ENCODE measurements around the gene PRSS38. TPM values are rescaled to one million over a fixed set of nuclear protein-coding genes. Genes with fewer than 3 reads are reported as not detected.

Gene PRSS38
- total RNA-seq, 1 experiment from 2014 or later: not detected

GRCh38 chr1:227885135-227885647 lies 69.7 kb downstream of the PRSS38 start:
- Histone ChIP-seq H3K36me3 (no peaks in the 10 kb centered on the region), H3K9me3 (replicated peaks) (no peaks in the 10 kb centered on the region), H3K27me3 (replicated peaks) (no peaks in the 10 kb centered on the region), H3K4me1 (replicated peaks) (peaks cover 34% of the 10 kb centered on the region), H3K4me3 (no peak overlapping the region), H3K27ac (peak overlapping the region; percentile 91)
- no peak for DNase-seq (ENCODE audit: low read depth in 1 of 2, low spot score in 2 of 2)

- Histone ChIP-seq H3K4me1 (replicated peaks) (peaks cover 34% of the 10 kb centered on the region), H3K9me3 (replicated peaks) (no peaks in the 10 kb centered on the region), H3K36me3 (no peaks in the 10 kb centered on the region), H3K27ac (peak overlapping the region; percentile 91), H3K27me3 (replicated peaks) (no peaks in the 10 kb centered on the region), H3K4me3 (no peak overlapping the region)
- DNase-seq (ENCODE audit: low read depth in 1 of 2, low spot score in 2 of 2): peak; percentile 50 to 69
These were observed 70.4 kb downstream of the PRSS38 start for GRCh38 chr1:227885648-227886502.

DNA sequence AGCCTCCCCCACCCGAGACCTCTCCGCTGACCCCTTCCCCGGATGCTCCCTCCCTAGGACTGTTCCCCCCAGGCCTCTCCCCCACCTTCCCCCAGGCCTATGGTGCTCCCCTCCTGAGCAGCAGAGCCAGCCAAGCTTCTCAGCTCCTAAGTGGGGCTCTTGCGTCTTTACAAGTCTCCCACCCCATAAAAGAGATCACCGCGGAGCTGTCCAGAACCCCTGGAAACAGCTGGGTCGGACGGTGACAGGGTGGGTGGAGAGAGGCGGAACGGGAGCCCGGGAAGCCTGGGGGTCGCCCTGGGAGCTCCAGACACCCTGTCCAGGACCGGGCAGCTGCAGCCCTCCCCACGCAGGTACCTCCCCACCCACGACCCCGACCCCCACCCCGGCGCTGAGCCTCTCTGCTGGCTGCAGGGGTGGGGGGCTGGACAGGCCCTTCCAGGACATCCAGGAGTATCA lies 71.1 kb downstream of the PRSS38 start:
- H3K9me3 ChIP-seq (replicated peaks): no peaks in the 10 kb centered on the region
- H3K27me3 ChIP-seq (replicated peaks): no peaks in the 10 kb centered on the region
- DNase-seq (ENCODE audit: low read depth in 1 of 2, low spot score in 2 of 2): peak in 1 of 2 experiments; percentile 36
- H3K4me3 ChIP-seq: no peak overlapping the region
- no peaks in the 10 kb centered on the region for H3K36me3 ChIP-seq
- peak overlapping the region; percentile 91 for H3K27ac ChIP-seq
- peaks cover 34% of the 10 kb centered on the region for H3K4me1 ChIP-seq (replicated peaks)

DNA sequence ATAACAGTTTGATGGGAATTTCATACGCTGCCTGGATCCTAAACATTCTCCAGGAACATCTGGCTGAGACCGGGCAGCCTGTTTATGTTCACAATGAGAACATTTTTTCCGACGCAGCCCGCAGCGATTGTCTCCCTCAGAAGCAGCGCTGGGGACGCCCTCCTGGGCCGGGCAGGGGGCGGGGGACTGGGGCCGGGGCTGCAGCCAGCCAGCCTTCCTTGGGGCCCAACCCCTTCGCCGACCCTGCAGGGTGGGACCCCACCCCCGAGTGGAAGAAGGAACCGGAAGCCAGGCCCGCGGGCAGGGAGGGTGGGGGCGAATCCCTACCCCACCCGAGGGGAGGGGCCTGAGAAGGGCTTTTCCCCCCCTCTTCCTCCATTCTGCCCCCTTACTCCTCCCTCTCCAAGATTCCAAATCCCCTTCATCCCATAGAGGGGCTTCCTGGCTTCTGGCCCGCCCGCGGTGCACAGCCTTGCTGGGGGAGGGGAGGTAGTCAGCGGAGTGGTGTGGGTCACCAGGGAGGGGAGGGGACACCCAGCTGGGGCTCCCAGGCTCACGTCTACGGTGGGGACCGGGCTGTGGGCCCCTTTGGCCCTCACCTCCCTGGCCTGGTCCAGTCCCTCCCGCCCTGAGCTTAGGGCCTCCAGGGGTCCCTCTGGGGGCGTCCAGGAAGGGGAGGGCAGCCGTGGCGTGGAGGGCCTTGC lies 71.7 kb downstream of the PRSS38 start:
- Histone ChIP-seq H3K4me3 (peak overlapping the region; percentile 34), H3K9me3 (replicated peaks) (no peaks in the 10 kb centered on the region), H3K4me1 (replicated peaks) (peaks cover 35% of the 10 kb centered on the region), H3K27me3 (replicated peaks) (no peaks in the 10 kb centered on the region), H3K36me3 (no peaks in the 10 kb centered on the region), H3K27ac (peak overlapping the region; percentile 91)
- peak; percentile 91 to 95 for DNase-seq (ENCODE audit: low read depth in 1 of 2, low spot score in 2 of 2)

- peaks cover 42% of the 10 kb centered on the region for H3K4me1 ChIP-seq (replicated peaks)
- no peaks in the 10 kb centered on the region for H3K36me3 ChIP-seq
- no peaks in the 10 kb centered on the region for H3K27me3 ChIP-seq (replicated peaks)
- no peaks in the 10 kb centered on the region for H3K9me3 ChIP-seq (replicated peaks)
- DNase-seq (ENCODE audit: low read depth in 1 of 2, low spot score in 2 of 2): peak; percentile 92 to 94
- peak overlapping the region; percentile 34 for H3K4me3 ChIP-seq
- H3K27ac ChIP-seq: peak overlapping the region; percentile 91
These were observed 72.4 kb downstream of the PRSS38 start for GRCh38 chr1:227887697-227888403.

DNA sequence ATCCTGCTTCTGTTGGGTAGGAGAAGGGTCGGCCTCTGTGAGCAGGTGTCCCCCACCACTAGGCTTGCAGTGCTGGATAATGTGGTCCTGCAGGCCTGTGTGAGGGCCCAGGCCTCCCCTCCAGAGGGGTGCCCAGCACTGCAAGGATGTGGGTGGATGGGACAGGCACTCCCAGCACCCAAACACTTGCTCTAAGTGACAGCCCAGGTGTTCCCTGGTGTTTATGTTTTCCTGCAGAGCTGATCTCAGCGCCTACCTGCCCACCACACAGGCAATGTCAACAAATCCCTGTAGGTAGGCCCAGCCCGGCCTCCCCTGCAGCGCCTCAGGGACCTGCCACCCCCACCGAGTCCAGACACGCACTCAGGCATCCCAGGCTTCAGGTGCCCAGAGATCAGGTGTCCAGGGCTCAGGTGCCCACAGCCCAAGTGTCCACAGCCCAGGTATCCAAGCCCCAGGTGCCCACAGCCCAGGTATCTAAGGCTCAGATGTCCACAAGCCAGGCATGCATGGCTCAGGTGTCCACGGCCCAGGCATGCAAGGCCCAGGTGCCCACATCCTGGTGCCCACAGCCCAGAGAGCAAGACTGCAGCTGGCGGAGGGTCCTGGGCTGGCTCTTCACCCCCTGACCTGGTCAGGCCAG lies 73.0 kb downstream of the PRSS38 start:
- Histone ChIP-seq H3K36me3 (no peaks in the 10 kb centered on the region), H3K27ac (peak overlapping the region; percentile 91), H3K27me3 (replicated peaks) (no peaks in the 10 kb centered on the region), H3K4me3 (no peak overlapping the region), H3K9me3 (replicated peaks) (no peaks in the 10 kb centered on the region), H3K4me1 (replicated peaks) (peaks cover 48% of the 10 kb centered on the region)
- DNase-seq (ENCODE audit: low read depth in 1 of 2, low spot score in 2 of 2): no peak

GRCh38 chr1:227889047-227889862 lies 73.8 kb downstream of the PRSS38 start:
- no peak overlapping the region for H3K4me3 ChIP-seq
- peak in 1 of 2 experiments; percentile 43 for DNase-seq (ENCODE audit: low read depth in 1 of 2, low spot score in 2 of 2)
- H3K9me3 ChIP-seq (replicated peaks): no peaks in the 10 kb centered on the region
- H3K4me1 ChIP-seq (replicated peaks): peaks cover 54% of the 10 kb centered on the region
- no peaks in the 10 kb centered on the region for H3K27me3 ChIP-seq (replicated peaks)
- no peaks in the 10 kb centered on the region for H3K36me3 ChIP-seq
- H3K27ac ChIP-seq: no peak overlapping the region

GRCh38 chr1:227889863-227890405 lies 74.5 kb downstream of the PRSS38 start:
- Histone ChIP-seq H3K4me3 (no peak overlapping the region), H3K27ac (no peak overlapping the region), H3K9me3 (replicated peaks) (no peaks in the 10 kb centered on the region), H3K27me3 (replicated peaks) (no peaks in the 10 kb centered on the region), H3K4me1 (replicated peaks) (peaks cover 54% of the 10 kb centered on the region), H3K36me3 (no peaks in the 10 kb centered on the region)
- DNase-seq (ENCODE audit: low read depth in 1 of 2, low spot score in 2 of 2): peak in 1 of 2 experiments; percentile 37

GRCh38 chr1:227890451-227891222 lies 75.2 kb downstream of the PRSS38 start:
- no peaks in the 10 kb centered on the region for H3K9me3 ChIP-seq (replicated peaks)
- no peaks in the 10 kb centered on the region for H3K27me3 ChIP-seq (replicated peaks)
- peak in 1 of 2 experiments; percentile 33 for DNase-seq (ENCODE audit: low read depth in 1 of 2, low spot score in 2 of 2)
- no peaks in the 10 kb centered on the region for H3K36me3 ChIP-seq
- H3K4me3 ChIP-seq: no peak overlapping the region
- H3K27ac ChIP-seq: no peak overlapping the region
- H3K4me1 ChIP-seq (replicated peaks): peaks cover 52% of the 10 kb centered on the region

DNA sequence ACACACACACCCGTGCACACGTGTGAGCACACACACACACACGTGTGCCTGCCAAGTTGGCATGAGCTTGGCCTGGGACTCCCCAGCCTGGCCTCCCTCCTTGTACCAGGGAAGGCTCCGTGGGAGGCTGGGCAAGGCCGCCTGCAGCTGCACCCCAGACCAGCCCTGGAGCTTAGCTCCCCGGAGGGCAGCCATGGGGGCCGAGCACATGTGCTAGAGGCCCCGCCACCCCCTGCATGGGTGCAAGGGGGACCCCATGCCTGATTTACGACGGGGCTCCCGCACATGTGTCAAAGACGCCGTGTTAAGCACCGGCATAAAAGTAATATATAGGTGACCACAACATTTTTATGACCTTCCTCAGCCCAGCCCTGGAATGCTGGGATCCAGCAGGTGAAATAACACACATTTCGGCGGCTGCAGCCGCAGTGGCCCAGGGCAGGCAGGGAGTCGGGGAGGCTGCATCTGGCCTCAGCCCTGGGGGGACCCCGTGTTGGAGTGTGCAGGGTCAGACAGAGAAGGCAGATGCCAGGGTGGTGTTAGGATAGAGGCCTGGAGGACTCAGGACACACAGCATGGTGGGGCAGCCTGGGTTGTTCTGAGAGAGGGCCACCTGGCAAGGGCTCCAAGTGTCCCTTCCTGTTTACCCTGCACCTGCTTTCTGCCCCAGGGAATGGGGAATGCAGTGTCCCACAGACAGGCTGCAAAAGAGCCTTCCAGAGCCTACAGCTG lies 75.9 kb downstream of the PRSS38 start:
- no peaks in the 10 kb centered on the region for H3K9me3 ChIP-seq (replicated peaks)

GRCh38 chr1:227891955-227892488 lies 76.5 kb downstream of the PRSS38 start:
- H3K27ac ChIP-seq: peak overlapping the region; percentile 60; the same call in 1 of the 2 replicates
- H3K4me3 ChIP-seq: no peak overlapping the region
- H3K27me3 ChIP-seq (replicated peaks): no peaks in the 10 kb centered on the region
- peak in 1 of 2 experiments; percentile 36 for DNase-seq (ENCODE audit: low read depth in 1 of 2, low spot score in 2 of 2)
- H3K36me3 ChIP-seq: no peaks in the 10 kb centered on the region
- H3K9me3 ChIP-seq (replicated peaks): no peaks in the 10 kb centered on the region
- peaks cover 47% of the 10 kb centered on the region for H3K4me1 ChIP-seq (replicated peaks)

More for the DNA sequence above, 75.9 kb downstream of the PRSS38 start:
- no peaks in the 10 kb centered on the region for H3K27me3 ChIP-seq (replicated peaks)
- H3K4me1 ChIP-seq (replicated peaks): peaks cover 52% of the 10 kb centered on the region
- no peaks in the 10 kb centered on the region for H3K36me3 ChIP-seq
- no peak overlapping the region for H3K4me3 ChIP-seq
- peak in 1 of 2 experiments; percentile 40 for DNase-seq (ENCODE audit: low read depth in 1 of 2, low spot score in 2 of 2)
- no peak overlapping the region for H3K27ac ChIP-seq
